MM.1S (cell line): ENCODE data around the gene ABCF3.

Source experiments
- DNase-seq: peaks from one replicate; pipeline ENCODE4 v3.0.0-alpha.2; 2015
- H2AFZ ChIP-seq: fragments of 300-600 bp; sonication (generic); 2 replicates; pipeline ENCODE4 v1.6.0; 2016; ENCODE audit warnings: antibody characterized with exemption, low read length
- H3F3A ChIP-seq: fragments of 300-600 bp; sonication (generic); 2 replicates; pipeline ENCODE4 v1.6.1; 2016; ENCODE audit warnings: mild to moderate bottlenecking, antibody characterized with exemption, low read length, moderate library complexity, mixed read lengths; ENCODE audit not compliant: insufficient read depth
- H3K27ac ChIP-seq: fragments of 300-600 bp; sonication (generic); 2 replicates; pipeline ENCODE4 v1.5.1; 2016; ENCODE audit warnings: mild to moderate bottlenecking, low read length
- H3K27me3 ChIP-seq: fragments of 300-600 bp; sonication (generic); replicated peaks from 2 replicates; pipeline ENCODE4 v1.6.0; 2016; ENCODE audit warnings: low read length; ENCODE audit not compliant: insufficient read depth
- H3K36me3 ChIP-seq: fragments of 300-600 bp; sonication (generic); replicated peaks from 2 replicates; pipeline ENCODE4 v1.6.1; 2016; ENCODE audit warnings: mild to moderate bottlenecking, low read length, mixed read lengths; ENCODE audit not compliant: insufficient read depth
- H3K4me1 ChIP-seq: fragments of 300-600 bp; sonication (generic); 2 replicates; pipeline ENCODE4 v1.6.1; 2016; ENCODE audit warnings: low read length, mixed read lengths
- H3K4me2 ChIP-seq: fragments of 300-600 bp; sonication (generic); 2 replicates; pipeline ENCODE4 v1.6.0; 2016; ENCODE audit warnings: low read depth, low read length
- H3K4me3 ChIP-seq: fragments of 300-600 bp; sonication (generic); 2 replicates; pipeline ENCODE4 v1.5.1; 2016; ENCODE audit warnings: low read length, mixed read lengths
- H3K79me2 ChIP-seq: fragments of 300-600 bp; sonication (generic); 2 replicates; pipeline ENCODE4 v1.6.1; 2016; ENCODE audit warnings: mixed run types, low read length, mixed read lengths
- H3K9ac ChIP-seq: fragments of 300-600 bp; sonication (generic); 2 replicates; pipeline ENCODE4 v1.6.1; 2016; ENCODE audit warnings: low read length, mixed read lengths
- H3K9me2 ChIP-seq: fragments of 300-600 bp; sonication (generic); replicated peaks from 2 replicates; pipeline ENCODE4 v1.6.1; 2016; ENCODE audit warnings: mild to moderate bottlenecking, low read length, mixed read lengths; ENCODE audit not compliant: insufficient read depth
- H3K9me3 ChIP-seq: fragments of 300-600 bp; sonication (generic); replicated peaks from 2 replicates; pipeline ENCODE4 v1.6.1; 2016; ENCODE audit warnings: mild to moderate bottlenecking, low read length, mixed read lengths; ENCODE audit not compliant: insufficient read depth
- H4K20me1 ChIP-seq: fragments of 300-600 bp; sonication (generic); 2 replicates; pipeline ENCODE4 v1.6.1; 2016; ENCODE audit warnings: mild to moderate bottlenecking, low read length, moderate library complexity, mixed read lengths; ENCODE audit not compliant: insufficient read depth
- CTCF ChIP-seq: fragments of 300-600 bp; sonication (generic); IDR thresholded peaks from 2 replicates; pipeline ENCODE4 v1.5.1; 2016; ENCODE audit warnings: antibody characterized with exemption, low read length, mixed read lengths
- EZH2 ChIP-seq: fragments of 300-600 bp; sonication (generic); optimal IDR thresholded peaks from 2 replicates; pipeline ENCODE3; 2017; ENCODE audit warnings: low read depth, mild to moderate bottlenecking, antibody characterized with exemption, low read length, mixed read lengths
- EZH2phosphoT487 ChIP-seq: fragments of 300-600 bp; sonication (generic); IDR thresholded peaks from 2 replicates; pipeline ENCODE4 v1.6.1; 2018; ENCODE audit warnings: antibody characterized with exemption, low read length

The ABCF3 gene

GRCh38 chr3:184180165-184180564, 5.8 kb upstream of the ABCF3 start:
- H3F3A ChIP-seq = no peaks in the 10 kb centered on the region
- H3K27ac ChIP-seq = no peak overlapping the region
- H3K4me3 ChIP-seq = no peak overlapping the region
- H2AFZ ChIP-seq = no peak overlapping the region
- no peak for DNase-seq
- TF ChIP-seq EZH2phosphoT487 (no peak), EZH2 (no peak), CTCF (no peak)
- no peaks in the 10 kb centered on the region for H4K20me1 ChIP-seq
- H3K36me3 ChIP-seq = no peaks in the 10 kb centered on the region; the same call in 1 of the 2 replicates
- H3K9me2 ChIP-seq = no peaks in the 10 kb centered on the region
- no peaks in the 10 kb centered on the region for H3K27me3 ChIP-seq
- no peak overlapping the region for H3K9ac ChIP-seq
- H3K9me3 ChIP-seq = no peaks in the 10 kb centered on the region
- H3K79me2 ChIP-seq = peaks cover 35% of the 10 kb centered on the region
- peaks cover 12% of the 10 kb centered on the region; the same call in 1 of the 2 replicates for H3K4me1 ChIP-seq
- no peak overlapping the region for H3K4me2 ChIP-seq

DNA sequence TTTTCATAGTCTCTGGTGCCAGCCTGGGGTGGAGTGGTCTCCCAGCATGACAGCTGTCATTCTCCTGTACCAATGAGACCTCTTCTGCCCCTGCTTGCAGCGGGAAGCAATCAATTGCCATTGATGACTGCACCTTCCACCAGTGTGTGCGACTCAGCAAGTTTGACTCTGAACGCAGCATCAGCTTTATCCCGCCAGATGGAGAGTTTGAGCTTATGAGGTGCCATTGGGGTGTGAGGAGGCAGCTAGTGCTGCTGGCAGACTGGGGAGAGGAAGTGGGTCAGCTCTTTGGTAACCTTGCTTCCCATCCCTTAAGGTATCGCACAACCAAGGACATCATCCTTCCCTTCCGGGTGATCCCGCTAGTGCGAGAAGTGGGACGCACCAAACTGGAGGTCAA, 4.4 kb upstream of the ABCF3 start:
- H3K4me2 ChIP-seq = no peak overlapping the region
- no peaks in the 10 kb centered on the region for H3K27me3 ChIP-seq
- H3K79me2 ChIP-seq = peaks cover 27% of the 10 kb centered on the region
- H3K9ac ChIP-seq = no peak overlapping the region
- no peaks in the 10 kb centered on the region for H3F3A ChIP-seq
- DNase-seq = no peak
- H3K36me3 ChIP-seq = no peaks in the 10 kb centered on the region; the same call in 1 of the 2 replicates
- H3K4me1 ChIP-seq = peaks cover 2% of the 10 kb centered on the region; the same call in 1 of the 2 replicates
- H2AFZ ChIP-seq = no peak overlapping the region
- H3K27ac ChIP-seq = no peak overlapping the region
- H3K4me3 ChIP-seq = no peak overlapping the region
- TF ChIP-seq CTCF = no peak
- no peak for TF ChIP-seq EZH2
- TF ChIP-seq EZH2phosphoT487 = no peak
- H3K9me2 ChIP-seq = no peaks in the 10 kb centered on the region
- no peaks in the 10 kb centered on the region for H3K9me3 ChIP-seq
- no peaks in the 10 kb centered on the region for H4K20me1 ChIP-seq

DNA sequence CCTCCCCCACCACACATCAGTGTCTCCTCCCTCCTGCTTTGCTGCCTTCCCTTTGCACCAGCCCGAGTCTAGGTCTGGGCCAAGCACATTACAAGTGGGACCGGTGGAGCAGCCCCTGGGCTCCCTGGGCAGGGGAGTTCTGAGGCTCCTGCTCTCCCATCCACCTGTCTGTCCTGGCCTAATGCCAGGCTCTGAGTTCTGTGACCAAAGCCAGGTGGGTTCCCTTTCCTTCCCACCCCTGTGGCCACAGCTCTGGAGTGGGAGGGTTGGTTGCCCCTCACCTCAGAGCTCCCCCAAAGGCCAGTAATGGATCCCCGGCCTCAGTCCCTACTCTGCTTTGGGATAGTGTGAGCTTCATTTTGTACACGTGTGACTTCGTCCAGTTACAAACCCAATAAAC, 2.3 kb upstream of the ABCF3 start:
- no peak for DNase-seq
- H3K9me2 ChIP-seq = no peaks in the 10 kb centered on the region
- H2AFZ ChIP-seq = no peak overlapping the region
- no peaks in the 10 kb centered on the region for H4K20me1 ChIP-seq
- H3K27ac ChIP-seq = no peak overlapping the region
- H3F3A ChIP-seq = no peaks in the 10 kb centered on the region
- H3K4me3 ChIP-seq = no peak overlapping the region
- no peak overlapping the region for H3K9ac ChIP-seq
- H3K9me3 ChIP-seq = no peaks in the 10 kb centered on the region
- H3K4me1 ChIP-seq = peaks cover 10% of the 10 kb centered on the region
- peaks cover 2% of the 10 kb centered on the region; the same call in 1 of the 2 replicates for H3K36me3 ChIP-seq
- H3K27me3 ChIP-seq = no peaks in the 10 kb centered on the region
- H3K4me2 ChIP-seq = no peak overlapping the region
- peaks cover 27% of the 10 kb centered on the region for H3K79me2 ChIP-seq
- TF ChIP-seq CTCF (no peak), EZH2phosphoT487 (no peak), EZH2 (no peak)
